ENCODE results near the gene RNU6-9.

Gene RNU6-9

GRCh38 chr19:918481-919198, 25.4 kb downstream of the RNU6-9 start:
- no peak for DNase-seq (ENCODE audit: low read depth, low spot score)

- no peak for DNase-seq (ENCODE audit: low read depth, low spot score)
Observed at GRCh38 chr19:919199-920050, 26.1 kb downstream of the RNU6-9 start.

DNA sequence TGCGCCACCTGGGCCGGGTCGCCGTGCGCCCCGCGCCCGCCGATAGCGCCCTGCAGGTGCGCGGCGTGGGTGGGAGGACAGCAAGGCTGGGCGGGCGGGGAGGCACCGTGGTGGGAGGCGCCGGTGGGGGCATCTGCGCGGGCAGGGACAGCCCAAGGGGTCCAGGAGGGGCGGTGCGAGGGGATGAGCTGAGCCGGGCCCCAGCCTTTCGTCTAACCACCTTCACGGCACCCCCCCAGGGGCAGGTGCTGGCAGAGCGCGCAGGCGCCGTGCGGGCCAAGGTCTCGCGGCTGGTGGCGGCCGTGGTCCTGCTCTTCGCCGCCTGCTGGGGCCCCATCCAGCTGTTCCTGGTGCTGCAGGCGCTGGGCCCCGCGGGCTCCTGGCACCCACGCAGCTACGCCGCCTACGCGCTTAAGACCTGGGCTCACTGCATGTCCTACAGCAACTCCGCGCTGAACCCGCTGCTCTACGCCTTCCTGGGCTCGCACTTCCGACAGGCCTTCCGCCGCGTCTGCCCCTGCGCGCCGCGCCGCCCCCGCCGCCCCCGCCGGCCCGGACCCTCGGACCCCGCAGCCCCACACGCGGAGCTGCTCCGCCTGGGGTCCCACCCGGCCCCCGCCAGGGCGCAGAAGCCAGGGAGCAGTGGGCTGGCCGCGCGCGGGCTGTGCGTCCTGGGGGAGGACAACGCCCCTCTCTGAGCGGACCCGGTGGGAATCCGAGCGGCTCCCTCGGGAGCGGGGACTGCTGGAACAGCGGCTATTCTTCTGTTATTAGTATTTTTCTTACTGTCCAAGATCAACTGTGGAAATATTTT, 27.0 kb downstream of the RNU6-9 start:
- no peak for DNase-seq (ENCODE audit: low read depth, low spot score)

DNA sequence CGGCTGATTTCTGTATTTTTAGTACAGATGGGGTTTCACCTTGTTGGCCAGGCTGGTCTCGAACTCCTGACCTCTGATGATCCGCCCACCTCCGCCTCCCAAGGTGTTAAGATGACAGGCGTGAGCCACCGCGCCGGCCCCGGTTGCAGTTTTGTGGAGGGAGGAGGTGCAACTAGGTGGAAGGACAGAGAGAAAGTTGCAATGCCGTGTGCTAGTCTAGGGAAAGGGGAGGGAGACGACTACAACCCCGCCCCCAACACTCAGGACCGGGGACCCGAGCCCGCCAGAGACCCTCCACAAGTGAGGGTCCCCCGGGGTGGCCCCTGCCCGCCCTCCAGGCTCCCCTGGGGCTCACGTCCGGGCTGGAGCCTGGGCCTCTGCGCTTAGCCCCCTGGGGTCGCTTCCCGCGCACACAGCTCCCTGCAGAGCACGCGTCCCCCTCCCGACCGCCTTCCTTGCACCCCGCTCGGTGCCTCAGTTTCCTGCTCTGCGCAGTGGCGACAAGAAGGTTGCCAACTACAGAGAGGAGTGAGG, 31.3 kb downstream of the RNU6-9 start:
- DNase-seq (ENCODE audit: low read depth, low spot score), result no peak

DNA sequence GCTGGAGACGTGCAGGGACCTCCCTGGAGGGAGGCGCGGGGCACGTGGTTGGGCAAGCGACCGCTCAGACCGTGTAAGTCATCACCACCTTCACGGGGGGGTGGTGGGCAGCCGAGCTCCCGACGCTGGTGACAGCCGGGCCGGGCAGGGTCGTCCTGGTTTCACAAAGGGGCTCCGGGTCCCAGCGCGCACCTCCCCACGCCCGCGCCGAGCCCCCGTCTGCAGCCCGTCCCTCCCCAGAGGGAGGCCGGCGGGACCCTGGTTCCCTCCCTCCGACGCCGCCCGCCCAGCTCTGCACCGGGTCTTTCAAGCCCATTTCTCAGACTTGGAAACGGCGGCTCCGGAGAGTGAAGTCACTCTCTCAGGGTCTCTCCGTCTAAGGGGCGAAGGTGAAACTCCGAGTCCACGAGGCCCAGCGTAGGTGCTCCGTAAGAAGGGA, 31.8 kb downstream of the RNU6-9 start:
- DNase-seq (ENCODE audit: low read depth, low spot score), result no peak

GRCh38 chr19:925526-926322, 32.4 kb downstream of the RNU6-9 start, which contains the start of gene ARID3A:
ARID3A (plus strand) TSS chr19:926035; CDS start chr19:929529, 3,494 bp downstream.
- DNase-seq (ENCODE audit: low read depth, low spot score), result peak; percentile 42

DNA sequence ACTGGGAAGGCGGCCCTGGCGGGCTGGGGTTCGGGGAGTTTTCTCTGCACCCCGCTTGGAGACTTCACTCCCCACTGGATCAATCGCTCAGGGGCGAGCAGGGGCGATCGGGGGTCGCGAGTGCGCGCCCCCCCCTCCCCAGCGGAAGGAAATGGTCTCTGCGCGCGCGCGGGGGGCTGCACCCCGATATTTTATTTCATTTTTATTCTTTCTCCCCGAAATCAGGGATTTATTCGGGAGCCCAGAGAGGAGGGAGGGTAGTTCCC, 33.0 kb downstream of the RNU6-9 start:
- DNase-seq (ENCODE audit: low read depth, low spot score), result no peak

- DNase-seq (ENCODE audit: low read depth, low spot score), result no peak
Observed at GRCh38 chr19:926589-927350, 33.5 kb downstream of the RNU6-9 start.

GRCh38 chr19:927351-927779, 34.1 kb downstream of the RNU6-9 start:
- DNase-seq (ENCODE audit: low read depth, low spot score), result no peak

DNA sequence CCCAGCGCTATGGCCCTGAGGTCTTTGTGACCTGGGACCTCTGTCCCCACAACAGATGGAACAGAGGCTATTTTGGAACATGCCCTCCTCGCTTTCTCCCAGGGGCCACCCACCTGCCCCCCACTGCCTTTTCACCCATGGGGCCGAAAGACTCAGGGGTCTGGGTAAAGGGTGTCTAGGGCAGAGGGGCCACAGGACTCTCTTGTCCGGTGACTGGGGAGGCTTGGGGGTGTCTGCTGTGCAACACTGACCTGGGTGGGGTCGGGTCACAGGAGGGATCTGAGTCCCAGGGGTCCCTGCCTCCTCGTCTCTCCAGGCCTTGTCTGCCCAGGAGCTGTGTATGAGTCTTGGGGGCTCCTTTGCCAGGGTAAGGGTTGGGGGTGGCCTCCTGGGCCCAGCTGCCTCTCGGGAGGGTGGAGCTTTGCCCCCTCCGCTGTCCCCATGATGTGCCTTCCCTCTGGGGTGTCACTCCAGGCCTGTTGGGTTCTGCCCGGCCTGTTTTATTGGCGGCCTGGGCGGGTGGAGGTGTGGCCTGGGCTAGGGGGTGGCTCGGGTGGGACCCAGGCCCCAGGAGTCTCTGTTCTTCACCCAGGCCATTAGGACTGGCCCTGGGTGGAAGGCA, 34.6 kb downstream of the RNU6-9 start:
- no peak for DNase-seq (ENCODE audit: low read depth, low spot score)

DNA sequence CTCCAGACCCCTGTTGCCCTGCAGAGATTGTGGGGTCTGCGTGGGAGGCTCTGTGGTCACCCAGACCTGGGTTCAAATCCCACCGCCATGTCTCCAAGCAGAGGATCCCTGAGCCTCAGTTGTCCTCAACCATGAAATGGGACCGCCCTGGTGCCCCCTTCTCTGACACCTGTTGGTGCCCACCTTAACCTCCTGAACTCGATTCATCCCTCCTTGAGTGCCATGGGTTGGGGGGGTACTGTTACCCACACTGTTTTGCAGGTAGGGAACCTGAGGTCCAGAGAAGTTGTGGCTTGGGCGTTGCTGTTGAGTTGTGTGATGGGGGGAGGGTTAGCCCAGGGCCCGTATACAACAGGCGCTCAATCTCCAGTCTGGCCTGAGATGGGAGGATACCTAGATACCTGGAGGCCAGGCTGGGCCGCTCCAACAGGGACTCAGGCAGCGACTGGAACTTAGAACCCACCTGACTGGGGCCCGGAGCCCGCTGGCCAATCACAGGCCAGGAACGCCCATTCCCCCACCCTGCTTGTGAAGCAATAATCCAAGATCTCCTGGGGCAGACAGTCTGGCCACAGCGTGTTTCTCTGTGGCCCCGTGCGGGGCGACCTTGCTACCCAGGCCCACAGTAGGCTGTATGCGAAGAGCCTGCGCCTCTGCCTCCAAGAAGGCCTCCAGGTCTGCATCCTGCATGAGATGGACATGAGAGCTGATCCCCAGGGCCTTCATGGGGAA, 35.4 kb downstream of the RNU6-9 start:
- DNase-seq (ENCODE audit: low read depth, low spot score), result no peak

- no peak for DNase-seq (ENCODE audit: low read depth, low spot score)
Observed at GRCh38 chr19:929203-929890, 36.1 kb downstream of the RNU6-9 start.

DNA sequence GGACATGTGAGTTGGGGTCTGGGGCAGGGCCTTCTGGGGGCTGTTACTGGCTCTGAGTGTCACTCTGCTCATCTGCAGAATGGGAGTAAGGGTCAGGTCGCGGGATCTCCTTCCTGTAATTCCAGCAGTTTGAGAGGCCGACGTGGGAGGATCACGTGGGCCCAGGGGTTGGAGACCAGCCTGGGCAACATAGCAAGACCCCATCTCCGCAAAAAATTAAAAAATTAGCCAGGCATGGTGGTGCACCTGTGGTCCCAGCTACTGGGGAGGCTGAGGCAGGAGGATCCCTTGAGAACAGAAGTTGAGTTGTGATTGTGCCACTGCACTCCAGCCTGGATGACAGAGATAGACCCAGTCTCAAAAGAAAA, 36.6 kb downstream of the RNU6-9 start:
- DNase-seq (ENCODE audit: low read depth, low spot score), result no peak

DNA sequence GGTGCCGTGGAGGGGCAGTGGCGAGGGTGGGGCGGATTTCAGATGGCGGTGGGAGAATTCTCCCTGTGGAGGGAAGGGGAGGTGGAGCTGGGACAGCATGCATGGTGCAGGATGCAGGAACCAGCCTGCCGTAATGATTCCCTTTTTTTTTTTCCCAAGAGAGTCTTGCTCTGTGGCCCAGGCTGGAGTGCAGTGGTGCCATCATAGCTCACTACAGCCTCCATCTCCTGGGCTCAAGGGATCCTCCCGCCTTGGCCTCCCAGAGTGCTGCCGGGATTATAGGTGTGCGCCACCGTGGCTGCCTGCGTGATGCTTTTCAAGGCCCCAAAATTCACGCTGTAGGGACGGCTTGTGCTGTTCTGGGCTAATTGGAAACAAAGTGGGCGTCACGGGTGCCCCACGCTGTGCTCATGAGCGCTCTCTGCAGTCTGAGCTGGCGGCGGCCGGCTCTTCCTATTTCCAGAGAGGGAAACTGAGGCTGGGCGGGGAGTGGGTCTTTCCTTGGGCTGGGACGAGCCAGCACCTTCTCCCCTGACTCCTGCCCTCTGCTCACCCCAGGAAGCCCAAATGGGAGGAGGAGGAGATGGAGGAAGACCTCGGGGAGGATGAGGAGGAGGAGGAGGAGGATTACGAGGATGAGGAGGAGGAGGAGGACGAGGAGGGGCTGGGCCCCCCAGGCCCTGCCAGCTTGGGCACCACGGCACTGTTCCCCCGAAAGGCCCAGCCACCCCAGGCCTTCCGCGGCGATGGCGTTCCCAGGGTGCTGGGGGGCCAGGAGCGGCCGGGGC, 38.8 kb downstream of the RNU6-9 start:
- no peak for DNase-seq (ENCODE audit: low read depth, low spot score)

DNA sequence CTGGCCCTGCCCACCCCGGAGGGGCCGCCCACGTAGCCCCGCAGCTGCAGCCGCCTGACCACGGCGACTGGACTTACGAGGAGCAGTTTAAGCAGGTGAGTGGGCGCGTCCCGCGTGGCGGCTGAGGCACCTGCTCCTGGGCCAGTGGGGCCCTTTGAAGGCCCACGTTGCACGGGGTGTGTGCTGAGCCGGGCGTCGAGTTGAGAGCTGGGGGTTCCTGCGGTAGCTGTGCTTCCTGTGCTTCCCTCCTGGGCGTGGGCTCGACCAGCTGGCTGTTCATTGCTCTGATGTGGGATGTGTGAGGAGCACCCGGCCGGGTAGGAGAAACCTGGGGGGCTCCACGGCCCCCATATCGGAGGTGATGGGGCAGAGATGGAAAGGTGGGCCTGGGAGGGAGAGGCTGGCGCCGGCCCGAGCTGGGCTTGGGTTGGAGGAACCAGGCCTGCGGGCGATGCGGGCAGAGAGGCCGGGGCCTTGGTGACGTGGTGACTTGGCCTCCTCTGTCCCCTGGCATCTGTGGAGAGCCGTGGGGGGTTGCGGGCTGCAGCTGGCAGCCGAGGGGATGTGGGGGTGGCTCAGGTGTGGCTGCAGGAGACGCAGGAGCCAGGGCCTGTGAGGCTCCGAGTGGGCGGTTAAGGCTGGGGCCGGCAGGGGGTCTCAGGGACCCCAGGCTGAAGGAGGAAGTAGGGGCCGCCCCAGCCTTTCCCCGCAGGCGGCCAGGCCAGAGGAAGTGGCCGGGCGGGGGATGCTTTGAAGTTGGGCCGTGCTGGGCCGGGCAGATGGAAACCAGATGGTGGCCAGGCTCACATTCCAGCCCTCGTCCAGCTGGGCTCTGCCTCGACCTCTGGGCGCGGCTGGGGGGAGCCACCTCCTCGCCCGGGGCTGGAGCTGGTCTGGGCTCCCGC, 39.6 kb downstream of the RNU6-9 start:
- DNase-seq (ENCODE audit: low read depth, low spot score), result no peak

DNA sequence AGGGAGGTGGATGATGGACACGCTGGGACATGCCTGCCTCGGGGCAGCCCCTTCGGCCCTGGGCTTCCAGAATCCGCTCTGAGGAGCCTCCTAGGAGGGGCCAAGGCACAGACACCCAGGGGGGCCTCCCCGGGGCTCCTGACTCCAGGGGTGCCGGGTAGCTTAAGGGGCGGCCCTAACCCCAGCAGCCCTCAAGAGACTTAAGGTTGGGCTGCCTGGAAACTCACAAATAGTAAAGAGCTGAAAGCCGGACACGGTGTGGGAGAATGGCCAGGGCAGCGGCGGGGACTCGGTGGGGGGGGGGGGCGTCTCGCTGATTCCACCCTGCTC, 40.2 kb downstream of the RNU6-9 start:
- no peak for DNase-seq (ENCODE audit: low read depth, low spot score)

All from activated naive CD8-positive, alpha-beta T cell treated with anti-CD3 and anti-CD28 coated beads, Interleukin-2, amount 50 U/mL, for 16 hours (primary cell).